Measurements from ENCODE around the gene NRCAM. TPM values are rescaled to one million over a fixed set of nuclear protein-coding genes. Genes with fewer than 3 reads are reported as not detected.

Gene NRCAM
- total and polyA plus RNA-seq, 2 of the 8 experiments (the other 6 are each of a cell fraction or from before 2014, with no cell fraction given), result 2.7 to 3.8 TPM

DNA sequence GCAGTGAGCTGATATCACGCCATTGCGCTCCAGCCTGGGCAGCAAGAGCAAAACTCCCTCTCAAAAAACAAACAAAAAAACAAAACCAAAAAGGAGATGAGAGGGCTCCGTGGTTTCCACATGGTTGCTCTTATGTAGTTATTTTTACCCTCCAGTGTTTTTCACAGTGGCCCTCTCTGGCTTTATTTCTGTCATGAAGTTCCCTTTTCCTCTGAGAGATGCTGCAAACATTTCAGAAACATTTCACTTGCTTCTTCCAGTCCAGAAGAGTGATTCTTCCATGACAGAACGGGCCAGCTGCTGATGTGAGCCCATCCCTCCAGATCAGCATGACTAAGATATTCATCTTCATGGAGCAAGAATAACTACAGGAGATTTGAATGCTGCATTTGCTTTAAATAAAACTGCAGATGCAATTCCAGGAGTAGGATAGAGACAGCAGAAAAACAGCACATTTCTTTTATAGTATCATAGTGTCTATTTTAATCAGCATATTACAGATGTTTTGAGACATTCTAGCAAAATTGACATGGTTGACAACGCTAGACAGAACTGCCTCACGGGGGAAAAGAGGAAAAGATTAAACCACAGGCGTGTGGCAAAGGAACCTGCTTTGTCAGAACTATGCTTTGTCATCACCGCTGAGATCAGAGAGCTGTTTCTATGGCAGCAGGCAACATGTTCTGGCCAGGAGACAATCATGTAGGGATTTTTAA lies 40.3 kb downstream of the NRCAM start (continued):
- TF ChIP-seq CBX8 (IDR thresholded peaks at IDR 0.05; ENCODE audit: borderline replicate concordance, low read depth, low read length) (no peak), BACH1 (IDR thresholded peaks at IDR 0.05; ENCODE audit: low read length) (no peak)

All from H1 (cell line).